ENCODE measurements around the gene KATNBL1.
A peak's percentile ranks its signal among the peaks of the same experiment; 100 is the strongest.
"Not testable (repeated sequence)": the region's sequence is repeated elsewhere in the genome, so short reads cannot be mapped to it uniquely, and the experiment has no call there.

The KATNBL1 gene

DNA sequence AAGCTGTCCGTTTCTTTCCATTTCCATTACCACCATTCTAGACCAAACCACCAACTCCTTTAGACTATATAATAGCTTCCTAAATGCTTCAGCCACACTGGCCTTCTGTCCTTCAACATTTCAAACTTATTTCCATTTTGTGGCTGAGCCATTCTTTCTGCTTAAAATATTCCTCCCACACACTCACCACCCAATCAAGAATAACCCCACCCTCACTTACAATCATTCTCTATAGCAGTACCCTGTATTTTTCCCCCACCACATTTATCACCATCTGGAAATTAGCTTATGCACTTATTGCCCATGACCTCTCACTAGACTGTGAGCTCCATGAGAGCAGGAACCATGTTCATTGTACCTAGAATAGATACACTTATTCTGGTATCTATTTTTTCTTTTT lies 6.6 kb downstream of the KATNBL1 start:
- DNase-seq (ENCODE audit: low spot score), result no peak

DNA sequence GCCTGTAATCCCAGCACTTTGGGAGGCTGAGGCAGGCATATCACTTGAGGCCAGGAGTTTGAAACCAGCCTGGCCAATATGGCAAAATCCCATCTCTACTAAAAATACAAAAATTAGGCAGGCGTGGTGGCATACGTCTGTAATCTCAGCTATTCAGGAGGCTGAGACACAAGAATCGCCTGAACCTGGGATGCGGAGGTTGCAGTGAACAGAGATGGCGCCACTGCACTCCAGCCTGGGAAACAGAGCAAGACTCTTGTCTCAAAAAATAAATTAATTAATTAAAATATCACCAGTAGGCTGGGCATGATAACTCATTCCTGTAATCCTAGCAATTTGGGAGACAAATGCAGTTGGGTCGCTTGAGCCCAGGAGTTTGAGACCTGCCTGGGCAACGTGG lies 16.6 kb downstream of the KATNBL1 start:
- DNase-seq (ENCODE audit: low spot score), result not testable (repeated sequence)

DNA sequence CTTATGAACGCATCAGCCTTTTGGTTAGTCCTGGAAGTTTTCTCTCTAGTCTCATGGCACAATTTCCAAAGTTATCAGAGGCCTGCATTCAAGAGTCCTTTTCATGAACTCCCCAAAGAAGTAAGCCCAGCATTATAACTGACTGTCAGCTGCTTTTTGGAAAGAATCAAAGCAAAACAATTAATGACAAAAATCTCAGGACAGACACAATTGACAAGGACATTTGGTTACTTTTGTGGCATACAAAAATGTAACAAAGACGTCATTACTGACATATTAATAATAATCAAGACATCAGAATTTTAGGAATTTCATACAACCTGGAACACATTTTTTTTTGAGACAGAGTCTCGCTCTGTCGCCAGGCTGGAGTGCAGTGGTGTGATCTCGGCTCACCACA lies 21.2 kb downstream of the KATNBL1 start:
- no peak for DNase-seq (ENCODE audit: low spot score)

DNA sequence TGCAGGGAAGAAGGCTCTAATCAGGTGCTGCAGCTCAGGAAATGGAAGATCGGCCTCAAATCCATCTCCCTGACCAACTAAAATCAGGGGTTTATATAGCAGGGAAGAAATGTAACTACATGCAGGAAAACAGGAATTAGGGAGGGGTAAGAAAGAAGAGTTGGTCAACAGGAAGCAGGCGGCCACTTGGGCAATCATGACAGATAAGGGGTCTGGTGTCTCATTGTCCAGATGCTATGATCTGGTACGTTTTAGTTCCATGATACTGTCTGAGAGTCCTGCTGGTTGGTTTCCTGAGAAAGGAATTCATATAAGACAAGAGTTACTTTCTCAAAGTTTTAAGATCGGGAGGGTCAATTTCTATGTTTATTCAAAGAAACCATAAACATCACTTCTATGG lies 24.2 kb downstream of the KATNBL1 start:
- DNase-seq (ENCODE audit: low spot score), result no peak

DNA sequence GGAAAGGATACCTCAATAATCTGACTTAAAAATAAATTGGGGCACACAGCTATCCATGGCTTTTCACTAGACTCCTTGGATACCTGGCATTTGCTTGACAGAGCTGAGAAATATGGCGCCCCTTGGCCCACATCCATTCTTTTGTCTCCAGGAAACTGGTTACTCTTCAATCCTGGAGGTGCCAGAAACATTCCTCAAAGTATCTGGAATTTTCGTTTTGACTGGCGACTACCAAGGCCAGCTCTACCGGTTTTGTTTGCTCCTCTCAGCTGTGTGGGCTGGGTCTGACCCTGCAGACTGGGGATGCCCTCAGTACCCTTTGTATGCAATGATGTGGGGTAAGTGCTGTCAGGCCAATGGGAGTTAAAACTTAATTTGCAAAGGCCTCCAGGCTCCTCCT lies 27.0 kb downstream of the KATNBL1 start:
- DNase-seq (ENCODE audit: low spot score), result no peak

DNA sequence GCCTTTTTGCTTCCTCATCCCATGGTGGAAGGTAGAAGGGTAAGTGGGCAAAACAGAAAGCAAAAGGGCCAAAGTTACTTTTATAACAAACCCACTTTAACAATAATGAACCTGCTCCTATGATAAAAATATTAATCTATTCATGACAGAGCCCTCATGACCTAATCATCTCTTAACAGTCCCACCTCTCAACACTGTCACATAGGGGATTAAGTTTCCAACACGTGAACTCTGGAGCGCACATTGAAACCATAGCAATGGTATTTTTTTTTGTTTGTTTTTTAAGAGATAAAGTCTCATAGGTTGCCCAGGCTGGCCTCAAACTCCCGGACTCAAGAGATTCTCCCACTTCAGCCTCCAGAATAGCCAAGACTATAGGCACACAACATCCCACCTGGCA lies 30.7 kb downstream of the KATNBL1 start:
- DNase-seq (ENCODE audit: low spot score), result no peak

DNA sequence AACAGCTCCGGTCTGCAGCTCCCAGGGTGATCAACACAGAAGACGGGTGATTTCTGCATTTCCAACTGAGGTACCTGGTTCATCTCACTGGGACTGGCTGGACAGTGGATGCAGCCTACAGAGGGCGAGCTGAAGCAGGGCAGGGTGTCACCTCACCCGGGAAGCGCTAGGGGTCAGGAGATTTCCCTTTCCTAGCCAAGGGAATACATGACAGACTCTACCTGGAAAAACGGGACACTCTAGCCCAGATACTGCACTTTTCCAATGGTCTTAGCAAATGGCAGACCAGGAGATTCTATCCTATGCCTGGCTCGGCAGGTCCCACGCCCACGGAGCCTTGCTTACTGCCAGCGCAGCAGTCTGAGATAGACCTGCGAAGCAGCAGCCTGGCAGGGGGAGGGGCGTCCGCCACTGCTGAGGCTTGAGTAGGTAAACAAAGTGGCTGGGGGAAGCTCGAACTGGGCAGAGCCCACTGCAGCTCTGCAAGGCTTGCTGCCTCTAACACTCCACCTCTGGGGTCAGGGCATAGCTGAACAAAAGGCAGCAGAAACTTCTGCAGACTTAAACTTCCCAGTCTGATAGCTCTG lies 43.8 kb downstream of the KATNBL1 start:
- DNase-seq (ENCODE audit: low spot score), result not testable (repeated sequence)

DNA sequence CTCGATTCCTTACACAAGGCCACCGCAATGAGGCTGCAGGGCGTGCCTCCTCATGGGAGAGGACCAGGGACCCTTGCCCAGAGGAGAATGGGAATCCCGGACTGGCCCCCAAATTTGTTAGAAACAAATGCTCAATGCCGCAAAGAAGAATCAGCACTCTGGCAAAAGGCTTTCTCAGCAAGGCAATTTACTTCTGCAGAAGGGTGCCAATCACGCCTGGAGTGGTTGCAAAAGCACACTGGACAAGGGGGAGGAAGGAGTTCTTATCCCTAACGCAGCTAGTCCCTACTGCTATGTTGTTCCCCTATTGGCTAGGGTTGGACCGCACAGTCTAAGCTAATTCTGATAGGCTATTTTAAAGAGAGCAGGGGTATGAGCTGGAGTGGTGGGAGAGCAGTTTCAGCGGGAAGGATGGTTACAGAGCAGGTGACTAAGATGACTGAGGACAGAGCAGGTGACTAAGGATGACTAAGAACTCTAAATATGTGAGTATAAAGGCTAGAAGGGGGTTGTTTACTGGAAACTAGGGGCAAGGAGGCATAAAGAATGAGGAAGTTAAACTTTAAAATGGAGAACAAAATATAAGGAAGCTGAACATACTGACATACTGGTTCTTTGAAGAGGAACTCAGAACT lies 48.5 kb downstream of the KATNBL1 start:
- DNase-seq (ENCODE audit: low spot score), result no peak

DNA sequence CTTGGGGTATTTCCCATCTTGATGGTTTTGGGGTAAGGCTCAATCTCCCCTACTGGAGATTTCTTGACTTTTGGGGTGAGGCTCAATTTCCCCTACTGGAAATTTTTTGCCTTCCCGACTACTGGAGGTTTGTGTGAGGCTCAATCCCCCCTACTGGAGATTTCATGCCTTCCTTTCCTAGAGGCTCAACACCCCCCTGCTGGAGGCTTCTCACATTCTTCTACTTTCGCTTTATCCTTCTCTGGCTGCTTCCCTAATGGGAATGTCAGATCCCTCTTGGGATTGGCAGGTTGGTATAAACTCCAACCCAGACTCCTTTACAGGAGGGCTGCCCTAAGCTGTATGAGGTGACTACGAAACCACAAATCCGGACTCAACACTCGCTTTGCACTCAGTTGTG lies 49.2 kb downstream of the KATNBL1 start:
- DNase-seq (ENCODE audit: low spot score), result no peak

DNA sequence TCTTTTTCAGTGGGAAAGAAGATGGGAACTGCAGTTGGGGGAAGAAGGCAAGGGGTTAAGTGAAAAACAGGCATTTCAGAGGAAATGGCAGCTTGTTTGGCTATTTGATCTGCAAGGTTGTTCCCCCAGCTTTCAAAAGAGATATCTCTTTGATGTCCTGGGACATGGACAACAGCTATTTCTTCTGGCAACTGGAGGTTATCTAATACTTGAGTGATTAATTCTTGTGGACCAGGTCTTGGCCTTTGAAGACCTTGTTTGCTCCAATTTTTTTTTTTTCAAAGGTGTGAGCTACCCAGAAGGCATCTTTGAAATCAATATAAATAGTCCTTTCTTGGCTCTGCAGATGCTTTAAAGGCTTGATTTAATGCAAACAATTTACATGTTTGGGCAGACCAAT lies 51.5 kb downstream of the KATNBL1 start:
- no peak for DNase-seq (ENCODE audit: low spot score)

DNA sequence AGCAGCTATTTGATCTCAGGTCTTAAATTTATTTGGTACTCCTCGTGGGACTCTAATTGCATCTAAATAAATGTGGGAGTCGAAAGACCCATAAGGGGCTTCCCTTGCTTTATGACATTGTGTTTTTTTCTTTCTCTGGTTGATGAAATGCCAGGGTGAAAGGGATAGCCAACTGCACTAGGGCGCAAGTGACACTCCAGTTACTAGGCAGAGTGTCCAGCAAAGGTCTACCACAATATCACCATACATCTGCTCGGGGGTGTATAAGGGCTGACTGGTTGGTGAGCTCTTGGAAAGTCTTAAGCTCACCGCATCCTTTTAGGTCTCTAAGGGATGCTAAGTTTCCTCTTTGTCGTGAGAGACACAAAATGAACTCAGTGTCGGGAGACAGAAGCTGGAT lies 54.0 kb downstream of the KATNBL1 start:
- no peak for DNase-seq (ENCODE audit: low spot score)

DNA sequence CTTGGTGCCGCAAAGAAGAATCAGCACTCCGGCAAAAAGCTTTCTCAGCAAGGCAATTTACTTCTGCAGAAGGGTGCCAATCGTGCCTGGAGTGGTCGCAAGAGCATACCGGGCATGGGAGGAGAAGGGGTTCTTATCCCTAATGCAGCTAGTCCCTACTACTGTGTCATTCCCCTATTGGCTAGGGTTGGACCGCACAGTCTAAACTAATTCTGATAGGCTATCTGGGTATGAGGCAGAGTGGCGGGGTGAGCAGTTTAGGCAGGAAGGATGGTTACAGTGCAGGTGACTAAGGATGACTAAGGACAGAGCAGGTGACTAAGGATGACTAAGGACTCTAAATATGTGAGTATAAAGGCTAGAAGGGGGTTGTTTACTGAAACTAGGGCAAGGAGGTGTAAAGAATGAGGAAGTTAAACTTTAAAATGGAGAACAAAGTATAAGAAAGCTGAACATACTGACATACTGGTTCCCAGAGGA lies 55.1 kb downstream of the KATNBL1 start:
- no peak for DNase-seq (ENCODE audit: low spot score)

DNA sequence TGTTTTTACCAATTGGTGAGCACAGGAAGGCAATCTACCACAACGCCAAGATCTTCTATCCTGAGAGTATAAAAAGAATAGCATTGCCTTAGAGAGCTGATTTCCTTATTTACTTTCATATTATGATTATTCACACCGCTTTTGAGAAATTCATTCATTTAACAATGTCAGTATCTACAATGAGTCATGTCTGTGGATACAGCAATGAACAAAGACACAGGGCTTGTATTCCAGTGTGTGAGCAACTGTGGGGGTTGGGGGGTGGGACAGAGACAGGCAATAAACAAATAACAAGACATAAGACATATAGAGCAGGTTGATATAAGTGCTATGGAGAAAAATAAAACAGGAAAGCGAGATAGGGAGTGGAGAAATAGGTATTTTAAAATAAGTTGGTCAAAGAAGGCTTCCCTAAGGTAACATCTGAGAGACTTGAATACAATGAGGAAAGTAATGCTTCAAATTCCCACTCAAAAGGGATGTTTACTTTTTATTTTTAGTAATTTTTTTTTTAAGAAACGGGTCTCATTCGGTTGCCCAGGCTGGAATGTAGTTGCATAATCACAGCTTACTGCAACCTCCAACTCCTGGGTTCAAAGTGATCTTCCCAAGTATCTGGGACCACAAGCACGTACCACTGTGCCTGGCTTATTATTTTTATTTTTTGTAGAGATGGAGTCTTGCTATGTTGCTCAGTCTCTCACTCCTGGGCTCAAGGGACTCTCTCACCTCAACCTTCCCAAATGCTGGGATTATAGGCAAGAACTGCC lies 62.3 kb downstream of the KATNBL1 start:
- DNase-seq (ENCODE audit: low spot score), result no peak

DNA sequence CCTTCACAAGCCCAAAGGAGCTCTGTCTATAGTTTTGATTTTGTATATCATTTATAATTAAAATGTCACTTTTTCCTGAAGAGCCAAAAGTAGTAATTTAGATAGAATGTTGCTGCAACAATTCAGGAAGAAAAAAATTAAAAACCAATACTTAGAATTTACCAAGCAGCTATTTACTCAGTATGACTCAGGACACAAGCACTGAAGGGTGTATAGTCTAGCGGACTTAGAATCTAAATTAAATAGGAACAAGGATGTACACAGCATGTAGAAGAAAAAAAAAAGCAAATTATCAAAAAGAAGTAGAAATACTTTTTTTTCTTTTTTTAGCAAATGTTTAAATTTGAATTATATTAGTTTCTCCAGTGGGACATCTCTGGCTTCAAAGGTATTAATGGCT lies 76.4 kb downstream of the KATNBL1 start:
- no peak for DNase-seq (ENCODE audit: low spot score)

DNA sequence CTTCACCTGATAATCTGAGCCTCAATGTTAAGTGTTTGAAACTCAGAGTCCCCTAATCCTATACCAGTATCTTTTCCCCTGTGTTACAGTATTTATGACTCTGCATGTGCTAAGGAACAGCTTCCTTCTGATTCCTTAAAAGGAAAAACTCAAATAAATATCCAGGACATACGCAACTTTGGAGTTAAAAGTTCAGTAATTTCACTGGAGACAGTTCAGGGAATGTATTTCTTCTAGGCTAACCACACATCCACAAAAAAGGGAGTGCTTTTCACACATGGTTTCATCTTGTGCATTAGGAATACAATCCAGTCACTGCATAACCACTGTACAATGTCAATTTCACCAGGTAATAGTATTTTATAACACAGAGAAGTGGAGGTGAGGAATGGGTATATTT lies 77.0 kb downstream of the KATNBL1 start:
- no peak for DNase-seq (ENCODE audit: low spot score)

DNA sequence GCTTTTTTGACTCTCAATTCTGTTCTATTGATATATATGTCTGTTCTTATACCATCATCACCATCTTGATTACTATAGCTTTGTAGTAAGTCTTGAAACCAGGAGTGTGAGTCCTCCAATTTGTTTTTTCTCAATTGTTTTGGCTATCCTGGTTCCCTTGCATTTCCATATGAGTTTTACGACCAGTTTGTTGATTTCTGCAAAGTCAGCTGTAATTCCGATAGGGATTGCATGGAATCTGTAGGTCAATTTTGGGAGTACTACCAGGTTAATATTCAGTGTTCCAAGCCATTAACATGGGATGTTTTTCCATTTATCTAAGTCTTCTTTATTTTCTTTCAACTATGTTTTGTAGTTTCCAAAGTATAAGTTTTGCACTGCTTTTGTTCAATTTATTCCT lies 81.0 kb downstream of the KATNBL1 start:
- no peak for DNase-seq (ENCODE audit: low spot score)

DNA sequence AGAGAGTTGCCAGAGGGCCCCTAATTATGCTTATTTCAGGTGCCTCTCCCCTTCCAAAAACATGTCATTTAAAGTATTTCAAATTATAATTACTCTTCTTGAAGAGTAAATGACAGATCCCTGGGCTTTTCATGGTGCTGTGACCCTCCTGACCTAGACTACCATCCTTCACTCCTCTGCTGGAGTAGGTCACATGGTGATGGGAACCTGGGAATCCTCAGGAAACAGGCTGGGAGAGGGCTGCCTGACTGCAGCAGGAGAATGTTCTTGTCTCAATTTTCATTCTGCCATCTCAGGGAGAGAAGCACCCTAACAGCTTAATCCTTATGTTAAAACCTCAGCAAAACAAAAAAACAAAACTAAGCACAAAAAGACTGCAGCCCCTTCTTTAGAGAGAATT lies 83.4 kb downstream of the KATNBL1 start:
- no peak for DNase-seq (ENCODE audit: low spot score)

DNA sequence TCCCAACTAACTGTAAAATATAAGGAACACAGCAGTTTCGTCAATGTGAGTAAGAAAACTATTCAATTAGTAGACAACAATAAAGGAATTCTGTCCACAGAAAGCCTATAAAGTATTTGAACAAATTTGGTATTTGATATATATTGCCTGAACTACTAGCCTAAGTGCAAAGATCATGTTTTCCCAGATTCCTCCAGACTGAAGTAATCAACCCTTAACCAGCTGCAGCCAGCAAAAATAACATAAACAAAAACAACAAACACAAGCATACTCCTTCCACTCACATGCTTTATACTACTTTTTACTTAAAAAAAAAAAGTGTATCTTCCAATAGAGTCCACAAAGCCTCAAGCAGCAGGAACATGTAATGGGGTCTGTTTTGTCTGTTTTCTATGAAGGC lies 84.0 kb downstream of the KATNBL1 start:
- no peak for DNase-seq (ENCODE audit: low spot score)

DNA sequence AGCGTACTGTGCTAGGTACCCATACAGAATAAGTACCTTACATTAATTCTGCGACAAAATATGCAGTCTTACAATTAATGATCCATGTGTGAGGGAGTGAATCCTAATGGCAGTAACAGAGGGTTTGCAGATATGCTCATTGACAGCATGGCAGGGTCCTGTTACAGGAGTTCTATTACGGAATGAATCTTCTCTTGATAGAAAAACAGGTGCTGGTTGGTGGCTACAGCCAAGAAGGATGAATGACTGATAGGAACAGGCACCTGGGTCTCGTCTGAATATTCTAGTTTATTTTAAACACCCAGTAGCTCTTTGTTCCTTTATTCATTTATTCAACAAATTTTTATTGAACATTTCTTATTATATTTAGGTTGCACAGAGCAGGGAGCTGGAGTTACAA lies 85.2 kb downstream of the KATNBL1 start:
- no peak for DNase-seq (ENCODE audit: low spot score)

DNA sequence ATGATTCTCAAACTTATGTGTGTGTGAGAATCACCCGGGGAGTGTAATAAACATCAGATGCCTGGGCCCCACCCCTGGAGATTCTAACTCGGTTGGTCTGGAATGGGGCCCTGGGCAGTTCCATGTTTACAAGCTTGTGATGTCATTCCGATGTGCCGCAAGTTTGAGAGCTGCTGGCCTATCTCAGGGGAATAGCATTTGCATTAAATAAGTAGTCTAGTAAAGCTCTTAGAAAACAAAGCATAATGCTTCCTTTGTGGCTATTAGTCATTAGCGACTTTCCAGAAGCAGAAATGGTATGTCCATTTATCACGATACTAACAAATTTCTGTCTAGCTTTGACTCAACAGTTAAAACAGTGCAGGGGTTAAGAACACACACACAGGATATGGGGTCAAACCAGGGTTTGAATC lies 87.1 kb downstream of the KATNBL1 start:
- no peak for DNase-seq (ENCODE audit: low spot score)

DNA sequence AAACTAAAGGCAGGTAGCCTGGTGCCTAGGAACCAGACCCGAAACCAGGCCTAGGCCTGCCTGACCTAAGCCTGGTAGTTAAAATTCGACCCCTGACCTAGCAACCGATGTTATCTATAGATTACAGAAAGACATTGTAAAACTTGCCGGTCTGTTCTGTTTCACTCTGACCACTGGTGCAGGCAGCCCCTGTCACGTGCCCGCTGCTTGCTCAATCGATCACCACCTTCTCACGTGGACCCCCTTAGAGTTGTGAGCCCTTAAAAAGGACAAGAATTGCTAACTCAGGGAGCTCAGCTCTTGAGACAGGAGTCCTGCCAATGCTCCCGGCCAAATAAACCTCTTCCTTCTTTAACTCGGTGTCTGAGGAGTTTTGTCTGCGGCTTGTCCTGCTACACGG lies 88.1 kb downstream of the KATNBL1 start:
- not testable (repeated sequence) for DNase-seq (ENCODE audit: low spot score)

DNA sequence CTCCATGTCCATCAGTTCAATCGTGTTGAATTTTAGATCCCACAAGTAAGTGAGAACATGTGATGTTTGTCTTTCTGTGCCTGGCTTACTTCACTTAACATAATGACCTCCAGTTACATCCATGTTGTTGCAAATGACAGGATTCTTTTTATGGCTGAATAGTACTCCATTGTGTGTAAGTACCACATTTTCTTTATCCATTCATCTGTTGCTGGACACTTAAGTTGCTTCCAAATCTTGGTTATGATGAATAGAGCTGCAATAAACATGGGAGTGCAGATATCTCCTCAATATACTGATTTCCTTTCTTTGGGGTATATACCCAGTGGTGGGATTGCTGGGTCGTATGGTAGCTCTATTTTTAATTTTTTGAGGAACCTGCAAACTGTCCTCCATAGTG lies 89.5 kb downstream of the KATNBL1 start:
- not testable (repeated sequence) for DNase-seq (ENCODE audit: low spot score)

DNA sequence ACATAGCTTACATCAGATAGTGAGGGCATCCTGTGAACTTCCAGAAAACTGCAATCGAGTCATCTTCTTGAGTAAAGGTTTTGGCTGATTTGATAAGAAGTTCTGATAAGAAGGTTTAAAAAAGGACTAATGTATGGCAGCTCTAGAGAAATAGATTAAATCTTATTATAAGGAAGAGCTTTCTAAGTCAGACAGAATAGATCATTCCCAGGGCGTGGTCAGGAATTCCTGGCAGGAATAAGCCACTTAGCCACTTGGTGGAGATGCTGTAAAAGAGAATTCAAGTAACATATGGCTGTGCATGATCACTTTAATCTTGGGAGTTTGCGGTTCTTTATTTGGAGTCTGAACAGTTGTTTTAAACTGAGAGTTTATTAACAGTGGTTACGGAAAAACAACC lies 90.6 kb downstream of the KATNBL1 start:
- peak; percentile 63 for DNase-seq (ENCODE audit: low spot score)

Data from D341Med (cell line).